ENCODE data around the gene FPR2.
"Not testable (repeated sequence)": the region's sequence is repeated elsewhere in the genome, so short reads cannot be mapped to it uniquely, and the experiment has no call there.

Gene FPR2

DNA sequence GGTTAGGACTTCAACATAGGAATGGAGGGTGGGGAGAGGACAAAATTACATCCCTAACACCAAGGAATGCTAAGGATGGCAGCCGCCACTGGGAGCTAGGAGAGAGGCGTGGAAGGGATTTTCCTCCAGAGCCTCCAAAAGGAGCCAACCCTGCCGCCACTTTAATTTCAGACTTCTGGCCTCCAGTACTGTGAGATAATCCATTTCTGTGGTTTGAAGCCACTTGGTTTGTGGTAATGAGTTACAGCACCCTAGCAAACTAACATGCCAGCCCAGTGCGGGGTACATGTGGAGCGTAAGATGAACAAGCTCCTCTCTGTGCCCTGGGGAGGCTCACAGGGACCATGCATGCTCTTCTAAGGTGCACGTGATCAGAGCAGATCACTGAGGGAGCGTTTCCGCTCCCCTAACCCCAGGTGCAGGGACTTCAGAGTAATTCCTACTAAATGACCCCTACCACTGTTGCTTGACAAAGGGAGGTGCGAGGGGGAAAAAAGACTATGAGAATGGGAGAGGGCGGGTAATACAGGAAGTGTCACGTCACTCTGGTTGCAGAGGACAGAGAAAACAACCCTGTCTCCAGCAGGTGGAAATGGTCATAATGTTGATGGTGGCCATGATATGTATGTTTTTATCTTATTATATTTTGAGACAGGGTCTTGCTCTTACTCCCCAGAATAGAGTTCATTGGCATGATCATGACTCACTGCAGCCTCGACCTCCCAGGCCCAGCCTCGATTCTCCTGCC is 21.3 kb upstream of the FPR2 start:
- DNase-seq (ENCODE audit: low read depth, low spot score): no peak

DNA sequence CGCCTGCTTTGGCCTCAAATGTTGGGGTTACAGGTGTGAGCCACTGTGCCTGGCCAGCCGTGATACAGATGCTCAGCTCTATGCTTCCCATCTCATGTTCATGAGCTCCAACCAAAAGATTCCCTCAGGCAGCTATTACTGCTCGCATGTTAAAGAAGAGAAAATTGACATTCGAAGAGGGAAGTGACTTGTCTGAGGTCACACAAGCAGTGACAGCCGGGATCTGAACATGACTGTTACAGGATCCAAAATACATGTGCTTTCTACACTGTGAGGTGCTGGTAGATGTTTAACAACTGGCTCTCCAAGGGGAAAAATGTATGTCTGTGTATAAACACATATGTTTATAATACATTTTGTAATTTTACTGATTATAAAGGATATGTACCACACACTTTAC is 20.6 kb upstream of the FPR2 start:
- no peak for DNase-seq (ENCODE audit: low read depth, low spot score)

DNA sequence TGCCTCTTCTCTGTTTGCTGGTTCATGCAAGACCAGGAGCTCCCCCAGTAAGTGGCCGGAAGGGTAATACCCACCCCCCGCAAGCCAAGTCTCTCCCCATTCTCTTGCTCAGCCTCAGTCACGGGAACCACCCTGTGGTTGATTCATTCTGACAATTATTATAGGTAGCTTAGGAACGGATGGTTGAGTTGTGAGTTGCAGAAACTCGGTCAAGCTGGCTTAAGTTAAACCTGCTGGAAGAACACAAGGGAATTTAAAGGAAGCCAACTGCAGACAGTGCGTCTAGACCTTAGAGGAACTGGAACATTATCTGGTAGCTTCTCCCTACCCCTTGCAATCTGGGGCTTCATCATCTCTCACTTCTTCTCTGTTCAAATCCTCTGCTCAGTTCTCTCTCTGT is 18.2 kb upstream of the FPR2 start:
- DNase-seq (ENCODE audit: low read depth, low spot score): peak; percentile 12

DNA sequence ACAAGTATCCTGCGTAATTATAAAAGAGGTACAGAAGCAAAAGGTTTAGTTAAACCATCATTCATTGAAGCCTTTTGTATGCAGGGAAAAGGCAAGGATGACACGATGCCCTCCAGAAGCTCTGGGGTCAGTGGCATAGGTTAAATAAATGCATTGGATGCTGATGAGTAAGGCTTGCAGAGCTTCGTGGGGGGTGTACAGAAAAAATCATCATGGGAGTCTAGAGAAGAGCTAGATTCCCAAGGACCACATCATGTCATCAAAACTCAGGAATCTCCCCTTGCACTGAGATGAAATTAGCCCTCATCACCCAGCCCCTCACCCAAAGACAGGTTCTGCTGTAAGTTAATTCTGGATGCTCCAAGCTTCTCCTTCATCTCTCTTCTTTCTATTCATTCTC is 17.6 kb upstream of the FPR2 start:
- peak; percentile 18 for DNase-seq (ENCODE audit: low read depth, low spot score)

DNA sequence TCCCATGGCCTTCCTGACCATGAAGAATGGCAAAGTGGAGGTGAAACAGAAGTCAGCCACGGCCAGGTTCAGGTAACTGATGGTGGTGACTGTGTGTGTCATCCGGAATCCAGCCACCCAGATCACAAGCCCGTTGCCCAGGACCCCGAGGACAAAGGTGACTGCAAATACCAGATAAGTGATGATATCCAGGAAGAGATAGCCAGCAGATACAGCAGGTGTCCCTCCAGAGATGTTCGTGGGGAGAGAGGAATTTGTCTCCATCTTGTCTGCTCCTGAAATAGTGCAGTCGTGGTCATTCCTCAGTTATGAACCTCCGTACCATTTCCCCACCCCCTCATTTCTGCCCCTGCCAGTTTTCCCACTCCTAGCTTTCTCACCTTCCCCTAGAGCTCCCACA is 14.2 kb upstream of the FPR2 start:
- DNase-seq (ENCODE audit: low read depth, low spot score): no peak

DNA sequence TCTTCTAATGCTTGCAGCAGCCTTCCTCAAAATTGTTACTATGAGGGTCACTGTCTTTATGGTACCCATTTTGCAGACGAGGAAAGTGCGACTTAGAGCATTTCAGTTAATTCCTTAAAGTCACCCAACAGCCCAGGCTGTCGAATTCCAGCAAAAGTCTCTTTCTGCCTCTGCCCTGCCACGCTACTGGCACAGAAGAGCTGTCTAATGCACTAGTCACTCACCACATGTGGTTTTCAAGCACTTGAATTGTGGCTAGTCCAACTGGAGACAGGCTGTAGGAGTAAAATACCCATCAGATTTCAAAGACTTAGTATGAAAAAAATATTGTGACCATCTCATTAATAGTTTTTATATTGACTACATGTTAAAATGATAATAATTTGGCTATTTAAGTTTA is 11.0 kb upstream of the FPR2 start:
- DNase-seq (ENCODE audit: low read depth, low spot score): no peak

DNA sequence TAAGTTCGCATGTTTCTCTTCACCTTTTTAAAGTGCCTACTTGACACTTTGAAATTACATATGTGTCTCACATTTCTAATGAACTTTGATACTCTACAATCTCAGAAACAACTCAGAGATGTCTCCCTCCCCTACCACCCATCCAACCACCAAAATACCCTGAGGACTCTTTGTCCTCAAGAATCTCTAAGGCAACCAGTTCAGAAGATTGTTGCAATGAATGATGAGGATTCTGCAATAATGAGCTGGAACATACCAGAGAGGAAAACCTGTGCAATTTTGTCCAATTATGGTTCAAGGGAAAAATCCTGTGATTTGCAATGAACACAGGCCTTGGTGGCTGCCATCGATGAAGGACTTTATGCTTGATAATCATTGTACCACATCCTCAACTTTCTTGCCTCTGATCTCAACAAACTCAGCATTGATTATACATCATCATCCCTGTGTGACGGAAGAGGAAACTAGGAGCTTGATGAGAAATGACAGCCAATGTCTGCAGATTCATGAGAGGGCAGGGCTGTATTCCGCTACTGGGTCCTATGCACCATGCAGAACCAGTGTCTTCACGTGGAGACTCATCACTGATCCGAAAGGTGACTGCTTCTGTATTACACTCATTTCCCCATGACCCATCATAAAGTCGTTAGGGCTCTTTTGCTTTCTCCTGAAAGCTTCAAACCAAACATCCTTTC is 10.4 kb upstream of the FPR2 start:
- DNase-seq (ENCODE audit: low read depth, low spot score): no peak

DNA sequence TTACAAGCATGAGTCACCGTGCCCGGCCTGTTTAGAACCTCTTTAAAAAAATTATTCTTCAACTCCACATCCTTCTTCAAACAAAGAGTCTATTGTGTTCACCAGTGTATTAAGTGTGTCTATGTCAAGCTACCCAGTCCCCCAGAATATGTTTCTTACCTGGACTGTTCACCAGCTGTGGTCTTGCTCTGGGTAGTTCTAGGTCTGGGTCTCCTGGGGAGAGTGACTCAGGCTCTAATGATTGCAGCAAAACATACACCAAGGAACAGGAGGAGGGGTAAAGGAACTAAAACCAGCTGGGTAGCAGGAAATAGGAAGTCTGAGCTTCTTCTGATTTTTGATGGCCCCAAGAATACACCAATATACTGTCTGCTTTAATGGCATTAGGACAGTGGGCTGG is 9.3 kb upstream of the FPR2 start, which contains the start of gene FPR1:
FPR1 (minus strand) TSS at position 224 of the 400 bp plus-strand sequence. CDS start 4,884 bp downstream, outside the sequence.
- DNase-seq (ENCODE audit: low read depth, low spot score): peak; percentile 24

DNA sequence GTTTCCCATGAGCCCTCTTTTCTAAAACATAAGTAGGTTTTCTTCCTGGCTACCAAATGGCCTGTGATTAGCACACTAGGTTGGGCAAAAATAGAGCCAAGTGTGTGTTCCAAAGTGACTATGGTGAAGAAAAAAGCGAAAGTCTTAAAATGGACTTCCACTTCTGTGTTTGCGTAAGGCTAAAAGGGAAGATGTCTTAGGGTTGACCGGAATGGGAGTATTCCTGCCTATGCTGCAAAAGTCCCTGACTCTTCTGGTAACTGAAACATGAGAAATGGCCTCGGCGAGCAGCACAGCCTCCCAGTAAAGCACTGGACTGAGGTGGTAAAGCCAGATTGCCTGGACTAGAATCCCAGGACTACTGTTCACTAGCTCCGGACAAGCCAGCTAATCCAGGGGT is 6.9 kb upstream of the FPR2 start:
- DNase-seq (ENCODE audit: low read depth, low spot score): no peak

DNA sequence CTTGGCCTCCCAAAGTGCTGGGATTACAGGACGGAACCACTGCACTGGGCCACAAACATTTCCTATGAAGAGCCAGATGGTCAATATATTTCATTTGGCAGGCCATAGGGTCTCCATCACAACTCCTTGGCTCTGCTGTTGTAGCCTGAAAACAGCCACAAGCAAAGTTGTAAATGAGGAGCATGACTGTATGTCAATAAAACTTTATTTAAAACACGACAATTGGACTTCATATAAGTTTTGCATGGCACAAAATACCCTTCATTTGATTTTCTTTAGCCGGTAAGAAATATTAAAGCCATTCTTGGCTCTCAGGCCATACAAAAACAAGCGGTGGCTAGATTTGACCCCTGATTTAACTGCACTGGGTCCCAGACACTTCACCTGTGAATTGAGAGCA is 6.2 kb upstream of the FPR2 start:
- DNase-seq (ENCODE audit: low read depth, low spot score): no peak

DNA sequence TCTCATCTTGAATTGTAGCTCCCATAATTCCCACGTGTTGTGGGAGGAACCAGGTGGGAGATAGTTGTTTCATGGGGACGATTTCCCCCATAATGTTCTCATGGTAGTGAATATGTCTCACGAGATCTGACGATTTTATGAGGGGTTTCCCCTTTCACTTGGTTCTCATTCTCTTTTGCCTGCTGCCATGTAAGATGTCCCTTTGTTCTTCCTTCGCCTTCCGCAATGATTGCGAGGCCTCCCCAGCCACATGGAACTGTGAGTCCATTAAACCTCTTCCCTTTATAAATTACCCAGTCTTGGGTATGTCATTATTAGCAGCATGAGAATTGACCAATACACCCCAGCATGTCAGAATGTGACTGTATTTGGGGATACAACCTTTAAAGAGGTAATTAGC is 5.4 kb upstream of the FPR2 start:
- no peak for DNase-seq (ENCODE audit: low read depth, low spot score)

DNA sequence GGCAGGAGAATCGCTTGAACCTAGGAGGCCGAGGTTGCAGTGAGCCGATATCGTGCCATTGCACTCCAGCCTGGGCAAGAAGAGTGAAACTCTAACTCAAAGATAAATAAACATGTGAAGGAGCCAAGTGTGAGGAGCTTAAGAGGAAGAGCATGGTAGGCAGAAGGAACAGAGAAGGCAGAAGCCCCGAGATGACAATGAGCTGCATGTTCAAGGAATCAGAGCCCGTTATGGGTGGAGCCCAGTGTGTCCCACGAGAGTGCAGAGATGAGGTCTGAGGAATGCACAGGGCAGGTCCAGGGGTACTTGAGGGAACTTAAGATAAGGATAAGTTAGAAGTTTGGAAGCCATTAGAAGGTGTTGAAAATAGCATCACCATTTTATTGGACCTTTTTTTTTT is 716 bp downstream of the FPR2 start:
- DNase-seq (ENCODE audit: low read depth, low spot score): no peak

DNA sequence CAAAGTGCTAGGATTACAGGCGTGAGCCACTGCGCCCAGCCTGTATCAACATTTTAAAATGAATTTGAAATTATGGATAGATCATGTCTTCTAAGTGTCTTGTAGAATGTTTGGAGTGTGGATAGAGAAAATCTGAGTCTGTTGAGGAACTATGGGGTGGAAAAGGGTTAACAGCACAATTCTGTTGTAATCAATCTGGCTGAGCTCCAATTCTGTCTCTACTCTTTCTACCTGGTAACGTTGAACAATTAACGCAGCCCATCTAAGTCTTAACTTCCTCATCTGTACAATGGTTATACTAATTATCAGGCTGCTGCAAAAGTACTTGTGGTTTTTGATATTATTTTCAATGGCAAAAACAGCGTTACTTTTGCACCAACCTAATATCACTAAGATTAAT is 4.1 kb downstream of the FPR2 start:
- DNase-seq (ENCODE audit: low read depth, low spot score): no peak

DNA sequence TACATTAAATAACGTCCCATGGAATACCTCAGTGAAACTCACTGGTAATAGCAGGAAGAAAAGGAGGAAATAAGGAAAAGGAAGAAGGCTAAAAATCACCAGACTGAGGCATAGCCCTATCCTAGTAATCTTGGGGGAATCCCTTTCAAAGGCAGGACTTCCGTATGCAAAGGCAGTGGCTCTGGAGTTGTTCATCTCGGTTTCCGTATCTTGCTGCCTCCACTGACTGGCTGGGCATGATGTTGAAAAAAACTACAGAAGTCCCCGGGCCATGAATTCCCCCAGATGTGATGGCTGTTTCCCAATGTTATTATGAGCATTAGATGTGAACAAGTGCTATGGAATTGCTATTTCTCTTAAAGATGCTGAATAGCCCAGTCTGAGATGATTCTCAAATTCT is 5.5 kb downstream of the FPR2 start:
- DNase-seq (ENCODE audit: low read depth, low spot score): no peak

DNA sequence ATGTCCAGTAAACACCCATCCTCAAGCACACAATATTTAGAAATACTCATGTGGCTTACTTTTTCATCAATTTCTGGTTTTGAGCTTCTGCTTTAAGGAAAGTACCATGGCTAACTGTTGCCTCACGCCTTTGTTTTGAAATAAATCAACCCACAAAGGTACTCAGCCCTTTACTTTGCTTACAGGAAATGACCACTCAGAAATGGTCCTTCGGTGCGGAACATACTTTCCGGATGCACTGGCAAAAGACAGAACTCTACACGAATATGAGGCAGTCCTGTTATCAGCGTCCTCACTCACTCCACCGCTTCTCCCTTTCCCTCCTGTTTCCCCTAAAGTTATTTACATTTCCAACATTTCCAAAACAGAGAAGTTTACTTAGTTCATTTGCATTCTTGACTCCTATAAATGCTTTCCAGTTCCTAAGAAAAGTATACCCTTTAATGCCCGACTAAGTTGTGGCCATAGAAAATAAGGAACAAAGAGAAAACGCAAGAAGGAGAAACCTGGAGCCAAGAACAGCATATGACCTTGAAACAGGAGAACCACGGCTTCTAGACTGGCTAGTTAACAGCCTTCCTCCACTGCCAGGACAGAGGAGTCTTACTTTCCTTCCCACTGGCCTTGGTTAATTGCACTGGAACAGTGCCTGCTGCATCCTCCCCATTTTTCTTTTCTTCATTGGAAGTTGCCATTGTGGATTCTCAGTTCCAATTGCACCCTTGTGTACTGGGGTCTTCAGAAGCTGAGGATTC is 10.6 kb downstream of the FPR2 start:
- DNase-seq (ENCODE audit: low read depth, low spot score): no peak

DNA sequence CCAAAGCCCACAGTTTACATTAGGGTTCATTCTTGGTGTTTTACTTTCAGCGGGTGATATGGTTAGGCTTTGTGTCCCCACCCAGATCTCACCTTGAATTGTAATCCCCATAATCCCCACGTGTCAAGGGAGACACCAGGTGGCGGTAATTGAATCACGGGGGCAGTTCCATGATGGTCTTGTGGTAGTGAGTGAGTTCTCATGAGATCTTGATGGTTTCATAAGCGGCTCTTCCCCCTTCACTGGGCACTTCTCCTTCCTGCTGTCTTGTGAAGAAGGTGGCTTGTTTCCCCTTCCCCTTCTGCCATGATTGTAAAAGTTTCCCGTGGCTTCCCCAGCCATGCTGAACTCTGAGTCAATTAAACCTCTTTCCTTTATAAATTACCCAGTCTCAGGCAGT is 12.0 kb downstream of the FPR2 start:
- no peak for DNase-seq (ENCODE audit: low read depth, low spot score)

DNA sequence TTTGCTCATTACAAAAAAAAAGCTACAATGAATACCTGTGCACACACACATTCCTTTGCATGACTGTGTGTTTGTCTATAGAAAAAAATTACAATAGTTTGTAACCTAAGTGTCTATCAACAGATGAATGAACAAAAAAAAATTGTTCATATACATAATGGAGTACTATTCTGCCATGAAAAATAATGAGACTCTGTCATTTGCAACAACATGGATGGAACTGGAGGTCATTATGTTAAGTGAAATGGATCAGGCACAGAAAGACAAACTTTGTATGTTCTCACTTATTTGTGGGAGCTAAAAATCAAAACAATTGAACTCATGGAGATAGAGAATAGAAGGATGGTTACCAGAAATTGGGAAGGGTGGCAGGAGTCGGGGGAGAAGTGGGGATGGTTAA is 15.6 kb downstream of the FPR2 start:
- not testable (repeated sequence) for DNase-seq (ENCODE audit: low read depth, low spot score)

DNA sequence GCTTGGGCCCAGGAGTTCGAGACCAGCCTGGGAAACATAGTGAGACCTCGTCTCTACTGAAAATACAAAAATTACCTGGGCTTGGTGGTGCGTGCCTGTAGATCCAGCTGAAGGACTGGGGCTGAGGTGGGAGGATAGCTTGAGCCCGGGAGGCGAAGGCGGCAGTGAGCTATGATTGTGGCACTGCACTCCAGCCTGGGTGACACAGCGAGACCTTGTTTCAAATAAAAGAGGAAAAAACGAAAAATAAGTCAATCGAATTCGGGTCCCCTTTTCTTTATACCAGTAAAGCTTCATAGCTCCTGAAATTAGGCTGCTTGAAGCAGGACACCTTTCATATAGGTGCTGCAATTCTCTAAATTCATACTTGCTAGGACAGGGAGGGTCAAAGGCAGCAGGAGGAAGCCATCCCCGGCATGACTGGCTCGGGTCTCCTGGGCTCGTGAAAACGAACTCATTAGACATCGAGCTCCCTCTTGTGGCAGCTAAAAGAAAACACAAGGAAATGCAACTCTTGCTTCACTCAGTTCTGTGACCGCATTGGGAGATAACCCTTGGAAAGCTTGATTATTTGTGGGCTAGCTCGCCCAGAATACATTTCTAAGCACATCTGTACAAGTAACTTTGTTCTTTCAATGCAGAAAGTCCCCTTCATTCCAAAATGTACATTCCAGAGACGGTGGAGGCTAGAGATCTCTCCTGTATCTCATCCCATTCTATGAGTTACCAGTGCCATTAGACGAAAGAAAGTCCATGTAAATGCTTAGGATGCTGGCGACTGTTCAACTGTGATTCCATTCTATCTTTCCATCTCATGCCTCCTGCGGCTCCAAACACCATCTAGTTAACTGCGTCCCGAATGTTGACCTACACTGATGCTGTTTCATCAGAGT is 16.8 kb downstream of the FPR2 start:
- DNase-seq (ENCODE audit: low read depth, low spot score): peak; percentile 65

DNA sequence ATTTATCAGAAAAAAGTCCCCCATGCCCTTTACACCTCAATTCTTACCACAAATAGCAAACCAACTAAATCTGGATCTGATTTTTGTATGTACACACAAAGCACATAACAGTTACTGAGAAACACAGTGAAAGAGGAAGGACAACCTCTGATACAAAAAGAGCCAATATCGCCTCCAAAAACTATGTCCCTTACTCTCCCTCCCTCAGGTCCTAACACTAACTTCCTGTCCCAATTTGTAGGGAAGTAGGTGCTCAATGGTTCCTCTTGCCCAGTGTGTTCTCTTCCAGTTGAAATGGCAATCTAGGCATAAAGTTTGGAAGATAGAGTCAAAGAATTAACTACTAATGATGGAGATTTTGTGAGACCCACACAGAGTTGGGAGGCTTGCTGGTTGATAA is 18.2 kb downstream of the FPR2 start:
- no peak for DNase-seq (ENCODE audit: low read depth, low spot score)

DNA sequence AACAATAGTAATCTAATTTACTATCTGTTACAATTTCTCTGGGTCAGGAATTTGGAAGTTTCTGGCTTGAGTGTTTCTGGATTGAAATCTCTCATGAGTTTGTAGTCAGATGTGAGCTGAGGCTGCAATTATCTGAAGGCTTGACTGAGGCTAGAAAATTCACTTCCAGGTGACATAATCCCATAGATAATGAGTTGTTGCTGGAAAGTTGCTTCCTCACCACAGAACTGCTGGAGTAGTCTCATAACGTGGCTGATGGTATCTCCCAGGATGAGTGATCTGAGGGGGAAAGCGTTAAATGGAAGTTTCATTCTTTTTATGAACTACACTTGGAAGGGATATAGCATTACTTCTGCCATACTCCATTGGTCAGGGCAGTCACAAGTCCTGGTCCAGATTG is 18.7 kb downstream of the FPR2 start:
- DNase-seq (ENCODE audit: low read depth, low spot score): no peak

DNA sequence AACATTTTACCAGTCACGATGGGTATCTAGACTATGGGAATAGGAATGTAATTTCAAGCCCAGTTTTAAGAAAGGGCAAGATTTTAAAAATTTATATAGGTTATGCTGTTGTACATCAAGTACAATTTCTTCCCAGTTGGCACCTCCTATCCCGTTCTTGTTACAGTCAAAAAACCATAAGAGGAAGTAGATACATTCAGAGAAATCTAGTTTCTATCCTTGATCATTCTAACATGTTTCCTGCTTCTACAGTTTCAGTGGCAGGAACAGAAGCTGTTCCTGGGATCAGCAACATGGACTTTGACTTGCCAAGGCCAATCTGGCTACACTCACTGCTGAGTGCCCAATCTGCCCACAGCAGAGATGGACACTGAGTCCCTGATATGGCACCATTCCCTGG is 19.3 kb downstream of the FPR2 start:
- no peak for DNase-seq (ENCODE audit: low read depth, low spot score)

DNA sequence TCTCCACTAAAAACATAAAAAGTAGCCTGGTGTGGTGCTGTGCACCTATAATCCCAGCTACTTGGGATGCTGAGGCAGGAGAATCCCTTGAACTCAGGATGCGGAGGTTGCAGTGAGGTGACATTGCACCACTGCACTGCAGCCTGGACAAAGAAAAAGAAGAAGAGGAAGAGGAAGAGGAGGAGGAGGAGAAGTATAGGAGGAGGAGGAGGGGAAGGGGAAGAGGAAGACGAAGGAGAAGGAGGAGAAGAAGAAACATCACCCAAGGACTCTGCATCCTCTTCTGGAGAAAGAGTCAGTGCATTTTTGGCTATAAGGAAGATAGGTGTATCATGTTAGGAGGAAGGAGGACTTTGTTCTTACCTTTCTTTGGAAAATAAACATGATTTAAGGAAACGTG is 21.0 kb downstream of the FPR2 start:
- DNase-seq (ENCODE audit: low read depth, low spot score): no peak

Measured in smooth muscle cell of the brain vasculature (primary cell).